Right ventricle myocardium inferior (tissue), 1 donor: Measurements from ENCODE around the gene PIGT. TPM values are rescaled to one million over a fixed set of nuclear protein-coding genes. Genes with fewer than 3 reads are reported as not detected.

ENCODE experiments used
- ATAC-seq: fragments of 200-7000 bp; cut with Tn5 transposase; one replicate; pipeline ENCODE4 v1.9.1; 2020; ENCODE audit warnings: mild to moderate bottlenecking, moderate library complexity
- DNase-seq: peaks from one replicate; pipeline ENCODE4 v3.0.0; 2021; ENCODE audit errors: missing footprints
- intact Hi-C: fragments of 100-400 bp; cut with DNase I; formaldehyde crosslinking; loops from one replicate; pipeline ENCODE4 v1.11.0; 2022
- long read RNA-seq: library from polyadenylated mRNA; unstranded; transcript quantifications from one replicate; pipeline ENCODE4 v2.0.0, GENCODE V29; 2021
- total RNA-seq: library from RNA; stranded (reverse); fragmentation: NEBNext Ultra II Directional; extraction: Animal tissue kit (Norgen Biotek cat#: 25700); gene quantifications from one replicate; pipeline ENCODE4 v1.2.1, GENCODE V29; 2021
- donor health status: DM: no; HTN: yes; CAD: no; lungs with severe emphysema.

The PIGT gene
- total RNA-seq: 114 TPM
- long read RNA-seq, transcript PIGT-202 (12 exons, 2,245 nt): major isoform, 45 of 65 reads
- long read RNA-seq, partial matches to known transcripts: 11 of 65 reads
- long read RNA-seq, other reads (novel, unspliced or antisense): 0 of 65 reads

- ATAC-seq (peak; percentile 75), DNase-seq (peak; percentile 95)
- intact Hi-C loops: no loop called here
These were observed at the start of gene PIGT for GRCh38 chr20:45415822-45416637. Gene PIGT (plus strand): TSS chr20:45416141. CDS start chr20:45416157, 16 bp downstream.

DNA sequence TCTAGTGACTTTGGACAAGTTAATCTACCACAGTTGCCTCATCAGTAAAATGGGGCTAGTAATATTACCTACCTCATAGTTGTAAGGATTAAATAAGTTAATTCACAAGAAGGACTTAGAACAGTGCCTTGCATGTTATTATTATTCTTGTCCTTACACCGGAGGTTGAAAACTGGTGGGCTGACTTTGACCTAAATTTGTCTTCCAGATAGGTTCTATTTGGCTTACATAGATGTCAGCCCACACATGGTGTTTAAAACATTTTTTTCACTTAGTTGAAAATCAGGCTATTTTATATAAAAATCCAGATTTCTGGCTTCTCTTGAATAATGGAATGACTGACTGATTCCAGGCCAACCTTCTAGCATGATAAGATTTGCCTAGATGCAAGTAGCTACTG lies 49.7 kb upstream of the PIGT start:
- DNase-seq (no peak), ATAC-seq (no peak)
- intact Hi-C loops: no loop called here

DNA sequence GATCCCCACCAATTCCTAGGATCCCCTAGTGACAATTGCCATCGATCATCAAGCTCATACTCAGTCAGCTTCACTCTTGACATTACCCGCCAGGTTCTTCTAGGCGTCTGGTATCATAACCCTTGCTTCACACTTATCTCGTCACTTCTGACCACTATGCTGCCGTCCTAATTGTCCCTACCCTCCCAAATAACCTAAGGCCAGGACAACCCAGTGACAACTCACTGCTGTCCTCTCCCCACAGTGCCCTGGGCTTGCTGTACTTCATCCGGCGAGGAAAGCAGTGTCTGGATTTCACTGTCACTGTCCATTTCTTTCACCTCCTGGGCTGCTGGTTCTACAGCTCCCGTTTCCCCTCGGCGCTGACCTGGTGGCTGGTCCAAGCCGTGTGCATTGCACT lies 49.3 kb upstream of the PIGT start:
- intact Hi-C loops: no loop called here
- DNase-seq: no peak
- no peak for ATAC-seq

DNA sequence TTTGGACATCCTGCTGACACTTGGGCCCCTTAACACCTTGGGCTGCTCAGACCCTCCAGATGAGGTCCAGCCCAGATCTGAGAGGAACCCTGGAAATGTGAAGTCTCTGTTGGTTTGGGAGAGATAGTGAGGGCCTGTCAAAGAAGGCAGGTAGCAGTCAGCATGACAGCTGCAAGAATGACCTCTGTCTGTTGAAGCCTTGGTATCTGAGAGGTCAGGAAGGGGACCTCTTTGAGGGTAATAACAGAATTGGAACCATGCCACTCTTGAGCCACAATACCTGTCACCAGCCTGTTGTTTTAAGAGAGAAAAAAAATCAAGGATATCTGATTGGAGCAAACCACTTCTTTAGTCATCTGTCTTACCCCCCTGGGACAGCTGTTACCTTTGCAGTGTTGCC lies 48.8 kb upstream of the PIGT start:
- ATAC-seq (no peak), DNase-seq (no peak)
- intact Hi-C loops: no loop called here

- ATAC-seq (no peak), DNase-seq (no peak)
- intact Hi-C loops: no loop called here
These were observed 47.5 kb upstream of the PIGT start for GRCh38 chr20:45368221-45368980.

- DNase-seq (no peak), ATAC-seq (no peak)
- intact Hi-C loops: no loop called here
These were observed 45.3 kb upstream of the PIGT start for GRCh38 chr20:45370571-45371160.

DNA sequence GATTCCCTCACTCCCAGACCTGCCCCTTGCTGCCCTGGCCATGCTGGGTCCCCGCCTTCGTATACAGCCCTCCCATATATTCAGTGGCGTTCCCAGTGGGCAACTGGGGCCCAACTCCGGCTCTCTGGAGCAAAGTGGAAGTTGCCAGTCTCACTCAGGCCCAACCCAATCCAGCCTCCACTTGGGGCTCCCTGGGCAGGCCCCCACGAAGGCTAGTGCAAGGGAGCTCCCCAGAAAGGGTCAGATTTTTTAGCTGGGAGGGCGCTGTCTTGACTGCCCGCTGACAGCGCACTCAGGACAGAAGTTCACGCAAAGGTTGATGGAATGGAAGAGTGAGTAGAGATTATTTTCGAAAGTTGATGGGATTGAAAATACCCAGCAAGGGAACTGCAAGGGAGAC lies 43.7 kb upstream of the PIGT start:
- intact Hi-C loops: loop anchor here (2.0 kb wide), 1 partner anchor 35 kb away; no protein-coding TSS in a partner anchor
- ATAC-seq (no peak), DNase-seq (no peak)

DNA sequence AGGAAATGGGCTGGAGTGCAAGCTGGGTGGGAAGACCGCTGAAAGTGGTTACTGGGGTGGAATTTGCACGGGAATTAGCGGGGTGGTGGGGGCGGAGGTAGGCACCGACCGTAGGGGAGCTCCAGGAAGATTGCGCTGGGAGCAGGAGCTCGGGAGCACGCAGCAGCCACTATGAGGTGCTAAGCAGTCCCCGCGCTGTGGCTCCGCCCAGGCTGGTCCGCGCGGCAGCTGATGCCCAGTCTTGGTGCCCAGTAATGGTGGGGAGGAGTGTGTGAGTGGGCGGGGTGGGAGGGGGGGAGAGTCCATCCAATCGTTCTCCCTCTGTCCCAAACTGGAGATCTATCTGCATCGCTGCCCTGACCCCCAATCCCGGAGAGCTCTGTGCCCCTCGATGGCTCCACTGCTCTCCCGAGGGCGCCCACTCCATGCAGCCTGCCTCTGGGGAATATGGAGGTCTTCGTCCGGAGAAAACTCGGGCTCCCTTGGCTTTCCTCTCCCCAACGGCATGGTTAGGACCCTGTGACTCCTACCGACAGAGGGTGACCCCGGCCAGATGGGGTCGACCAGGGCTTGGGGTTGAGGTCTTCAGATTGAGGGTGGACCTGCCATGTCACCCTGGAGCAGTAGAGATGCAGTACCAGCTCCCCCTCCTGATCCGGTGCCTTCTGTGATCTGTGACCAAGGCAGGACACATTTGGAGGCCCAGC lies 43.1 kb upstream of the PIGT start:
- DNase-seq (no peak), ATAC-seq (peak; percentile 74)
- intact Hi-C loops: loop anchor here (1.0 to 2.0 kb wide), 2 partner anchors 9 to 34 kb away; partner anchors contain the start of gene SYS1

GRCh38 chr20:45373353-45374100 lies 42.4 kb upstream of the PIGT start:
- intact Hi-C loops: loop anchor here (1.0 to 2.0 kb wide), 3 partner anchors 10 to 63 kb away; partner anchors contain the start of gene SYS1

DNA sequence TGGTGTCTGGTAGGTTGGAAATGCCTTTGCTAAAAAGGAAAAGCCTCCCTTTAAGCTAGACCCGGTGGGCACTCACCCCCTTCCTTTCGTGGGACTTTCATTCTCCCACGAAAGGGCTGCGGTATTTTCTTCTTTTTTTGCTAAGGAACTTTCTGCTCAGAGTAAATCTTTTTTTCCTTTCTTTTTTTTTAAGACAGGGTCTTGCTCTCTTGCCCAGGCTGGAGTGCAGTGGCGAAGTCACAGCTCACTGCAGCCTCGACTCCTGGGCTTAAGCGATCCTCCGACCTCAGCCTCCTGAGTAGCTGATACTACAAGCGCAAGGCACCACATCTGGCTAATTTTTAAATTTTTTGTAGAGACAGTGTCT lies 41.9 kb upstream of the PIGT start:
- intact Hi-C loops: loop anchor here (1.0 kb wide), 1 partner anchor 62 kb away; no protein-coding TSS in a partner anchor
- no peak for DNase-seq
- ATAC-seq: no peak

More at GRCh38 chr20:45373353-45374100, 42.4 kb upstream of the PIGT start:
- DNase-seq (peak; percentile 92), ATAC-seq (peak; percentile 88)

GRCh38 chr20:45374966-45375365 lies 41.0 kb upstream of the PIGT start:
- ATAC-seq: no peak
- intact Hi-C loops: loop anchor here (1.0 kb wide), 1 partner anchor 61 kb away; no protein-coding TSS in a partner anchor
- no peak for DNase-seq

DNA sequence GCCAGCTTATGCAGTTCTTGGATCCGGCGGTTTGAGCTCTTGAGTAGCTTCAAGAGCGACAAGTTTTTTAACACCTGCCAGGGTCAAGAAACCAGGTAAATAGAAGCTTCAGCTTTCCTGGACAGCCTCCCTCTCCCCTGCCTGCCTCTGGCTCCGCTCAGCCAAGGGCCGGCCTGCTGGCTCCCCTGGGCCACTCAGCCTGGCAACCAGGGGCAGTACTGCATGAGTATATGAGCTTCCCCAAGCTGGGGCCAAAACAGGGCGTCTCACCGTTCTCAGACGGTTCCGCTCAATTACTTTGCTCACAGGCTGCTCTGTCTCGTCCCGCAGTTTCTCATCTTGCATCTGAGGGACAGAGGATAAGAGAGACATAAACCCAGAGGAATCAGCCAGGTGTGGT lies 38.7 kb upstream of the PIGT start:
- no peak for DNase-seq
- no peak for ATAC-seq
- intact Hi-C loops: no loop called here

DNA sequence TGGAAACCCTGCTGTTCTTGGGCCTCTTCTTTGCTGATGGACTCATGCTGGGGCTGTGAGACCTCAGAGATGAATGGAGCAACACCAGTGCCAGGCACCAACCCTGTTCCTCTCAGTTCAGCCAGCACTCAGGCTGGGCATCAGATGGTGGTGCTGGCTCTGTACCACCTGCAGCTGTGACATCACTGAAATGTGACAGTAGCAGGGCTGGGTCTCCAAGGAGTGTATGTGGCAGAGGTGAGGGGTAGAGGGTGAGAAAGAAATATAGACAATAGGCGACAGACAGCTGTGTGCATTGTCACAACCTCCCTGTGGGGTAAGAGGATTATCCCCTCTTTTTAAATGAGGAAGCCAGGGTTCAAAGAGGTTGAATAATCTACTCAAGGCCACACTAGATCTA lies 37.8 kb upstream of the PIGT start, which contains the start of gene TP53TG5:
TSS of gene TP53TG5 (minus strand) at position 135 of the 400 bp plus-strand sequence. CDS start at position 46, 89 bp downstream.
- DNase-seq (no peak), ATAC-seq (no peak)
- intact Hi-C loops: no loop called here

DNA sequence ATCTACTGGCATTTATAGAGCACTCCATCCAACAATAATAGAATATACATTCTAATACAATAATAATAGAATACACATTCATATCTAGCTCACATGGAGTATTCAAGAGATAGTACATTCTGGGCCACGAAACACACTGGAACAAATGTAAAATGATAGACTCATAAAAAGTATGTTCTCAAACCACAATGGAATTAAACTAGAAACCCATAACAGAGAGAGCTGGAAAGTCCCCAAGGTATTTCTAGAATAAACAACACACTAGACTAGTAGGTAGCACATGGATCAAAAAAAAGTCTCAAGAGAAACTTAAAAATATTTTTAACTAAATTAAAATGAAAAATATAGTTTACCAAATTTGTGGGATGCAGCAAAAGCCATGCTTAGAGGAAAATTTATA lies 28.7 kb upstream of the PIGT start:
- intact Hi-C loops: no loop called here
- DNase-seq (no peak), ATAC-seq (no peak)

- ATAC-seq: no peak
- no peak for DNase-seq
- intact Hi-C loops: no loop called here
These were observed 25.0 kb upstream of the PIGT start for GRCh38 chr20:45390931-45391330.

GRCh38 chr20:45391559-45391958 lies 24.4 kb upstream of the PIGT start:
- intact Hi-C loops: no loop called here
- DNase-seq: no peak
- ATAC-seq: no peak

DNA sequence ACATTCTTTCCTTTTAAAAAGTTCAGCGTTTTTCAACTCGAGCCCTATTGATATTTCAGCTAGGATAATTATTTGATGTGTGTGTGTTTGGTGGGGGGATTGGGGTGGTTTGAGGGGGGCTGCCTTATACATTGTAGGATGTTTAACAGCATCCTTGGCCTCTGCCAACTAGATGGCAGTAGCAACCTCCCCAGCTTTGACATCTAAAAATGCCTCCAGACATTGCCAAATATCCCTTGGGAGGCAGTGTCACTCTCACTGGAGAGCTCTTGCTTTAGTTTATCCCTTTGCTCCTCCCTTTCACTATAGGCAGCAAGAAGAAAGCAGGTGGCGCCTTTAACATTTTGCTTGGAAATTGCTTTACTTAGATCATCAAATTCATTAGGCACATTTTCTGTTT lies 23.2 kb upstream of the PIGT start:
- intact Hi-C loops: no loop called here
- ATAC-seq (no peak), DNase-seq (no peak)
